HEK293T (cell line): ENCODE data around the gene TDRD9.

Experiments
- ARNT ChIP-seq: fragments of 450-650 bp; IDR thresholded peaks from 2 replicates; pipeline ENCODE4 v1.6.1; 2017; ENCODE audit warnings: mild to moderate bottlenecking
- BHLHE40 ChIP-seq: fragments of 450-650 bp; IDR thresholded peaks from 2 replicates; pipeline ENCODE4 v1.6.1; 2016; ENCODE audit warnings: mild to moderate bottlenecking, moderate library complexity, borderline replicate concordance
- CTBP1 ChIP-seq: fragments of 450-650 bp; IDR thresholded peaks from 2 replicates; pipeline ENCODE4 v1.6.1; 2016; ENCODE audit warnings: borderline replicate concordance
- FOXA1 ChIP-seq: fragments of 450-650 bp; IDR thresholded peaks from 2 replicates; pipeline ENCODE4 v1.6.1; 2016; ENCODE audit warnings: mild to moderate bottlenecking
- FOXK2 ChIP-seq: fragments of 450-650 bp; IDR thresholded peaks from 2 replicates; pipeline ENCODE4 v1.6.1; 2016; ENCODE audit warnings: mild to moderate bottlenecking
- FOXM1 ChIP-seq: fragments of 450-650 bp; IDR thresholded peaks from 2 replicates; pipeline ENCODE4 v1.6.1; 2017; ENCODE audit warnings: mild to moderate bottlenecking, borderline replicate concordance
- HDGF ChIP-seq: fragments of 450-650 bp; IDR thresholded peaks from 2 replicates; pipeline ENCODE4 v1.6.1; 2017; ENCODE audit warnings: antibody characterized with exemption, borderline replicate concordance
- L3MBTL2 ChIP-seq: fragments of 450-650 bp; conservative IDR thresholded peaks from 2 replicates; pipeline ENCODE4 v1.6.1; 2016; ENCODE audit warnings: mild to moderate bottlenecking
- LEF1 ChIP-seq: fragments of 450-650 bp; IDR thresholded peaks from 2 replicates; pipeline ENCODE4 v1.6.1; 2017; ENCODE audit warnings: mild to moderate bottlenecking, borderline replicate concordance
- NFRKB ChIP-seq: fragments of 450-650 bp; IDR thresholded peaks from 2 replicates; pipeline ENCODE4 v1.6.1; 2016; ENCODE audit warnings: mild to moderate bottlenecking, moderate library complexity
- SP1 ChIP-seq: fragments of 450-650 bp; IDR thresholded peaks from 2 replicates; pipeline ENCODE4 v1.6.1; 2017
- SUZ12 ChIP-seq: fragments of 450-650 bp; IDR thresholded peaks from 2 replicates; pipeline ENCODE4 v1.6.1; 2016; ENCODE audit warnings: mild to moderate bottlenecking
- TARDBP ChIP-seq: fragments of 450-650 bp; IDR thresholded peaks from 2 replicates; pipeline ENCODE4 v1.6.1; 2016
- ZNF384 ChIP-seq: fragments of 450-650 bp; IDR thresholded peaks from 2 replicates; pipeline ENCODE4 v1.6.1; 2016

GRCh38 chr14:103932791-103933490 lies 4.7 kb downstream of the TDRD9 start:
- TF ChIP-seq ARNT (no peak), ZNF384 (no peak), NFRKB (no peak), TARDBP (no peak), SP1 (no peak), BHLHE40 (no peak), FOXM1 (no peak), FOXA1 (no peak), L3MBTL2 (no peak), SUZ12 (no peak), CTBP1 (no peak), FOXK2 (no peak), LEF1 (no peak), HDGF (no peak)
